Adipocyte (in vitro differentiated cells): ENCODE data around the gene PLSCR1.
A peak's percentile ranks its signal among the peaks of the same experiment; 100 is the strongest.
"Not testable (repeated sequence)": the region's sequence is repeated elsewhere in the genome, so short reads cannot be mapped to it uniquely, and the experiment has no call there.

Experiments used
- DNase-seq: peaks from one replicate; pipeline ENCODE4 v3.0.0-alpha.2; 2015; ENCODE audit warnings: low read depth
- H3K27me3 ChIP-seq: replicated peaks from 2 replicates; pipeline ENCODE4 v1.7.0; 2013; ENCODE audit warnings: mild to moderate bottlenecking, low read length, moderate library complexity; ENCODE audit not compliant: control insufficient read depth, insufficient read depth
- H3K36me3 ChIP-seq: 2 replicates; pipeline ENCODE4 v1.7.0; 2013; ENCODE audit warnings: low read length, mild to moderate bottlenecking, moderate library complexity; ENCODE audit not compliant: control insufficient read depth, insufficient read depth, severe bottlenecking
- H3K4me1 ChIP-seq: 2 replicates; pipeline ENCODE4 v1.7.0; 2013; ENCODE audit warnings: mild to moderate bottlenecking, low read length, moderate library complexity; ENCODE audit not compliant: control insufficient read depth, insufficient read depth
- H3K4me3 ChIP-seq: 2 replicates; pipeline ENCODE4 v1.7.0; 2013; ENCODE audit warnings: mild to moderate bottlenecking, low read length, moderate library complexity
- H3K9ac ChIP-seq: 2 replicates; pipeline ENCODE4 v1.7.0; 2013; ENCODE audit warnings: mild to moderate bottlenecking, low read length, moderate library complexity
- H3K9me3 ChIP-seq: 2 replicates; pipeline ENCODE4 v1.7.0; 2013; ENCODE audit warnings: mild to moderate bottlenecking, low read length, moderate library complexity; ENCODE audit not compliant: control insufficient read depth

The PLSCR1 gene

DNA sequence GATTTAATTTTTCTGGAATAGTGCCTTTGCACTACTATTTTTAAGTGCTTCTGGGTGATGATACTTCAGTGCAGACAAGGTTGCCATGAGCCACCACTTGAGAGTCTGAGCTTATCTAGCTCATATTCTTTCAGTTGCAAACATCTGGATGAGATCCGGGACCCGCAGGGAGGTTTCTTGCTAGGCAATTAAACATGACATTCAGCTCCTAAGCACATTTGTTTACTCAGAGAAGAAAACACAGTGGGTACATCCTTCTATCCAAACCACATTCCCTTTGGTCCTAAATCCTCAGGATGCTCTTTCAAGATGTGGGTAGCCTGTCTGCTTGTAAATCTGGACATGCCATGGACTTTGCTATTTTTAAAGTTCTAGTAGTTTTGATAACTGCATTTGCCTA lies 12.0 kb downstream of the PLSCR1 start:
- Histone ChIP-seq H3K36me3 (peaks cover 59% of the 10 kb centered on the region), H3K27me3 (no peaks in the 10 kb centered on the region), H3K9ac (no peak overlapping the region), H3K4me3 (no peak overlapping the region), H3K4me1 (peaks cover 19% of the 10 kb centered on the region), H3K9me3 (no peaks in the 10 kb centered on the region)
- DNase-seq = peak; percentile 42

DNA sequence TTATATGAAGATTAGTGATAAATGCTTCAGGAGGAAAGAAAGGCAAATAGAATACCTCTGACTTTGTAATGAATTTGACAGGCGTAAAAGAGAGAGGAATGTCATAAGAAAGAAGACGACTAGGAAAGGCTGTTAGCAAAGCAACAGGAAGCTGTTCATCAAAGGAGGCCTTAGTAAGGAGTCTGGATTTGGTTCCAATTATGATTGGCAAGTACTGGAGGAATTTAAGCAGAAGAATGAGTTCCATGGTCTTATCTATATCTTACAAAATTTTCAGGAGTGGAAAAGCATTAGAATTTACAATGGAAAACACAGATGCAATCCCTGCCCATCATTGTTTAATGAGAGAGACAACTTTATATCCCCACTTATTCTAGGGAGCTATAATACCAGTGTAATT lies 13.8 kb downstream of the PLSCR1 start:
- Histone ChIP-seq H3K36me3 (peaks cover 71% of the 10 kb centered on the region), H3K9me3 (no peaks in the 10 kb centered on the region), H3K27me3 (no peaks in the 10 kb centered on the region), H3K4me1 (peaks cover 6% of the 10 kb centered on the region), H3K9ac (no peak overlapping the region), H3K4me3 (no peak overlapping the region)
- no peak for DNase-seq

DNA sequence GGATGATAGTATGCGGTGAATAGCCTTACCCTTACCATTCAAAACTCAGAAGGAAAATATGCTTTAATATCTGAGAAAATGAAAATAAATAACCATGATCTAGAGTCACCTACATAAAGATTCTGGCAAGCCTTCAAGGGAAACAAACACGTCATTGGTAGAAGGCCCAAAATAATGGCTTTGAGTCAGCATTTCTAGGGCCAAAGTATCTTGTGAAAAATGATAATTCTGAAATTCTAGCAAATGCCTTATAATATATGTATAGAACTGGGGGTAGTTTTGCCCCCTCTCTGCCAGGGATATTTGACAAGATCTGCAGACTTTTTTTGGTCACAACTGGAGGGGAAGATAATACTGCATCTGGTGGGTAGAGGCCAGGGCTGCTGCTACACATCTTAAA lies 15.4 kb downstream of the PLSCR1 start:
- no peak overlapping the region for H3K9ac ChIP-seq
- H3K4me3 ChIP-seq = no peak overlapping the region
- H3K9me3 ChIP-seq = no peaks in the 10 kb centered on the region
- H3K36me3 ChIP-seq = peaks cover 86% of the 10 kb centered on the region
- peaks cover 5% of the 10 kb centered on the region for H3K4me1 ChIP-seq
- H3K27me3 ChIP-seq = no peaks in the 10 kb centered on the region
- no peak for DNase-seq

DNA sequence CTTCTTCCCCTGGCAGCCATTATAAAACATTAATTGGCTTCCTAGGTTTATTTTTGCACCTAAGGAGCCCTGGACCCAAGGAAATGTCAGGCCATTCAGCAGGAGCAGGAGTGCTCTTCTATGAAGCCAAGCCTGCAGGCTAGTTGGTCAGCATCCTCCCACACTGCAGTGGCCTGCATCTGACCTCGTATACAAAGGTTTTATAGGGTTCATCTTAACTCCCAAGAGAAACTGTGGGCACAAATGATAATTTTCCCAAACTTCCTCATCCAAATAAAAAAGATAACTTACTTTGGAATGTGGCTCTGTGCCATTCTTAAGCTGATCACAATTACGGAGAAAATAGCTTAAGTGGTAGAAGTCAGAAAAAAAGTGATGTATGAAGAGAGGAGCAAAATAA lies 19.4 kb downstream of the PLSCR1 start:
- Histone ChIP-seq H3K27me3 (no peaks in the 10 kb centered on the region), H3K9ac (no peak overlapping the region), H3K36me3 (peaks cover 88% of the 10 kb centered on the region), H3K4me1 (peaks cover 5% of the 10 kb centered on the region), H3K4me3 (no peak overlapping the region), H3K9me3 (no peaks in the 10 kb centered on the region)
- DNase-seq = no peak

DNA sequence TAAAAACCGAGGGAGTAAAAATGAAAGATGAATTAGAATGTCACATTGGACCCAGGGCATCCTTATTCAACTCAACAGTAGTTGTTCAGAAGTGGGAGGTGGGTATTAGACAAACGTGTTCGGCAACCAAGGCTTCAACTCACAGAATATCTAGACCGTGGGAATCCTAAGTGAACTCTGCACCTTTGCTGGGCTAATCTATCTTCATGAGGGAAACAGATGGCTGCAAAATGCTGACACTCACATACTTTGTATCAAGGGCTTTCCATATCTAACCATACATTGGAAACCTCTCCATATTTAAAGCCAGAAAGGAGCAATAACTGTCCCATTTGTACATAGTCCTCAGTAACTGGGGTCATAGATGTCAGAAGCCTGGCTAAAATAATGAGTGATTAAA lies 20.9 kb downstream of the PLSCR1 start:
- Histone ChIP-seq H3K9ac (no peak overlapping the region), H3K27me3 (no peaks in the 10 kb centered on the region), H3K9me3 (no peaks in the 10 kb centered on the region), H3K4me1 (peaks cover 5% of the 10 kb centered on the region), H3K4me3 (no peak overlapping the region), H3K36me3 (peaks cover 89% of the 10 kb centered on the region)
- no peak for DNase-seq

DNA sequence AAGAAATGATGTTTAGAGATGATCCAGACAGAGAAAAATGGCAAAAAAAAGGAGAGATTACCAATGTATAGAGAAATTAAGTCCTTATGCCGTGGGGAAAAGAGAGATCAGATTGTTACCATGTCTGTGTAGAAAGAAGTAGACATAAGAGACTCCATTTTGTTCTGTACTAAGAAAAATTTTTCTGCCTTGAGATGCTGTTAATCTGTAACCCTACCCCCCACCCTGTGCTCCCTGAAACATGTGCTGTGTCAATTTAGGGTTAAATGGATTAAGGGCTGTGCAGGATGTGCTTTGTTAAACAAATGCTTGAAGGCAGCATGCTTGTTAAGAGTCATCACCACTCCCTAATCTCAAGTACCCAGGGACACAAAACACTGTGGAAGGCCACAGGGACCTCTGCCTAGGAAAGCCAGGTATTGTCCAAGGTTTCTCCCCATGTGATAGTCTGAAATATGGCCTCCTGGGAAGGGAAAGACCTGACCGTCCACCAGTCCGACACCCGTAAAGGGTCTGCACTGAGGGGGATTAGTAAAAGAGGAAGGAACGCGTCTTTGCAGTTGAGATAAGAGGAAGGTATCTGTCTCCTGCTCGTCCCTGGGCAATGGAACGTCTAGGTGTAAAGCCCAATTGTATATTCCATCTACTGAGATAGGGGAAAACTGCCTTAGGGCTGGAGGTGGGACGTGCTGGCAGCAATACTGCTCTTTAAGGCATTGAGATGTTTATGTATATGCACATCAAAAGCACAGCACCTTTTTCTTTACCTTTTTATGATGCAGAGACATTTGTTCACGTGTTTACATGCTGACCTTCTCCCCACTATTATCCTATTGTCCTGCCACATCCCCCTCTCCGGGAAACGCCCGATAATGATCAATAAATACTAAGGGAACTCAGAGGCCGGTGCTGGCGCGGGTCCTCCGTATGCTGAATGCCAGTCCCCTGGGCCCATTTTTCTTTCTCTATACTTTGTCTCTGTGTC lies 21.9 kb downstream of the PLSCR1 start:
- not testable (repeated sequence) for H3K9ac ChIP-seq, H3K27me3 ChIP-seq, H3K4me1 ChIP-seq, H3K4me3 ChIP-seq, DNase-seq, H3K9me3 ChIP-seq
- peaks cover 89% of the 10 kb centered on the region for H3K36me3 ChIP-seq

DNA sequence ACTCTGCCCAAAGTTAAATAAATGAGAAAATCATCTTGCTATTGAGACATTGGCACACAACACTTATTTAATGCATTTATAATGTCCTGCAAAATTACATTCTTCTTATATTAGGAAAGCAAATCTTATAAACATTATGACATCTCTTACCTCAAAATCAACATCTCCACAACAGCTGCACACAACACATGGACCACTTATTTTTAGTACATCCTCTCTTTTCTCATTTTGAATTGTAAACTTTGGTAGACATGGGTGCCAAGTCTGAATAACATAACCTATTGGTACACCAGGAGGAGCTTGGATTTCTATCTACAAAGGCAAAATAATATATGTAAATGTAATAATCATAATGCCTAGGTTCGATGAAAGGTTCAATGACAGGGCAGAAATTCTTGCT lies 23.0 kb downstream of the PLSCR1 start:
- Histone ChIP-seq H3K36me3 (peaks cover 86% of the 10 kb centered on the region), H3K4me3 (no peak overlapping the region), H3K27me3 (no peaks in the 10 kb centered on the region), H3K4me1 (peaks cover 5% of the 10 kb centered on the region), H3K9me3 (no peaks in the 10 kb centered on the region), H3K9ac (no peak overlapping the region)
- no peak for DNase-seq

DNA sequence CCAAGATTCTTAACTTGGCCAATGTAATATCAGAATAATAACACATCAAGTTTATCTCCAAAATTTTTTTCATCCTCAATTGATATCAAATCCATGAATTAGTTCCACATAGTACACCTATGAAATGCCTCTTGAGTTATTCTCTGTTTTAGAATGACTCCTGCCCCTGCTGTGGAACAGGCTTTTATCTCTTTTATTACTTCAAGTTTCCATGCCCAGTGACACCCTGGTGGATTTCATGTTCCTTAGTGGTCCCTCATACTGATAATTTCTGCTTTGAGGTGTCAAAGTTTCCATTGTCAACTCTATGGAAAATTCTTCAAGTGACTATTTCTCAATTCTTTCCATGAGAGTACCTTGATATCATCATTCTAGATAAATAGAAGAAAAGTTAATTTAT lies 24.6 kb downstream of the PLSCR1 start:
- H3K36me3 ChIP-seq = peaks cover 92% of the 10 kb centered on the region
- H3K27me3 ChIP-seq = no peaks in the 10 kb centered on the region
- DNase-seq = no peak
- H3K4me3 ChIP-seq = no peak overlapping the region
- no peaks in the 10 kb centered on the region for H3K9me3 ChIP-seq
- no peak overlapping the region for H3K9ac ChIP-seq
- H3K4me1 ChIP-seq = peaks cover under 1% of the 10 kb centered on the region

DNA sequence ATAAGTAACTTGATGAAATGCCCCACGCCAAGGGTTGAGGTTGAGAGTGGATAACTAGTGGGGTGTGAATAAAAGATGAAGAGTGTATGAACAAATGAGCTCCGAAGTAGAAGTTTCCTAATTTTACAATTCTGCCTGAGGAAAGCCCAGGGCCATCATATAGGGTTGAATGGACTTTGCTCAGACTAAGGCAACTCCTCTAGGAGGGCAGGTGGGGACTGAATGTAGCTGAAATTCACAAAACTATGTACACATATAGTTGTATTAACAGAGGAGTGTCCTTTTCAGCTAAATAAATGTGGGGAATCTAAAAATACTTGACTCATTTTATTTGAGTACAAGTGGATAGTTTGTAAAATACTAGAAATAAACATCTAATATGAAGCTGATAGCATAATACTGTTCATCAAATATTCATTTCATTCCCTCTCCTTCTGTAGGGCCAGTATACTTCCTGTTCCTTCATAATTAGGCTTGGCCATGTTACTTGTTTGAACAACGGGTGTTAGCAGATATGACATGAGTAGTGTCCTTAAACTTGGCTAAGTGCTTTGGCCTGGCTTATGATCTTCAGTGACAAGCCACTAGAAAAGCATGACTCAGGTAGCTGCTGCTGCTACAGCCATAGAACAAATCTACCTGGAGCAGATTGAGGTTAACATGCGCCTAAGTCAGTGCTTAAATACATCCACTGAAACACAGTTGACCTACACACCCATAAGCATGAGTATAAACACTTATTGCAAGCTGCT lies 26.5 kb downstream of the PLSCR1 start:
- Histone ChIP-seq H3K4me1 (peaks cover 6% of the 10 kb centered on the region), H3K9ac (no peak overlapping the region), H3K36me3 (peaks cover 85% of the 10 kb centered on the region), H3K9me3 (no peaks in the 10 kb centered on the region), H3K4me3 (no peak overlapping the region), H3K27me3 (no peaks in the 10 kb centered on the region)
- no peak for DNase-seq

DNA sequence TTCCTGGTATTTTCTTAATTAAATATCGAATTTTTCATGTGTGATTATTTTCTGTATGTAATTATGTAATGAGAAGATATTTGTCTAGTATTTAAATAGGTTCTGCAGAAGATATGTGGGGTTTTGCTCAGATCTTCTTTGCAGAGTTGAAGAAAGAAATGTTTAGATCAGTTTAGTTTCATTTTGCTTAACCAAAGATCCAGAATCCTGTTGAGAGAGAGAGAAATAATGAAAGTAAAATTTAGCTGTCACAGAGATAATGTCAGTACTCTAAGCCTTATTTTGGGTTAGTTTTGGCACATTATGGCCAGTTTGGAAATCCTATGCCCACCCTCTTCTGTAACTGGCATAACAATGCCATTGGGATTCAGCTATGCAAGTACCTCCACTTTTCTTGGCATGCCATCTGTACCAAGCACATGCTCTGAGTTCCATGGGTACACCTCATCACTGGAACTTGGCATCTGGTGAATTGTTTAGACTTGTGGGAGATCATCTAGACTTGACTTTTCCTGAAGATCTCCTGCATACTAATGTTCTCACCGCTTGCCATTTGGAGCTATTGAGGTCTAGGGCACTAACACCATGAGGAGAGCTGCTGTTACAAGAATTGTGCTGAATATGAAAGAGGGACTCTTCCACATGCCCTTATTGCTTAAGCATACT lies 30.9 kb downstream of the PLSCR1 start:
- H3K9ac ChIP-seq = no peak overlapping the region
- H3K9me3 ChIP-seq = no peaks in the 10 kb centered on the region
- DNase-seq = peak; percentile 41
- no peak overlapping the region for H3K4me3 ChIP-seq
- H3K36me3 ChIP-seq = peaks cover 50% of the 10 kb centered on the region
- no peaks in the 10 kb centered on the region for H3K27me3 ChIP-seq
- H3K4me1 ChIP-seq = peaks cover 6% of the 10 kb centered on the region
